Activated T-helper 1 cell treated with anti-CD3 and anti-CD28 coated beads, Interleukin-12 subunit alpha, Interleukin-12 subunit beta, Interleukin-2, Interleukin-4 antibody, amounts not matched to agents 30 ng/mL and 10 ng/mL and 1 ng/mL, durations not matched to agents 14 hours and 24 hours and 36 hours (primary cell): ENCODE measurements around the gene FLRT2. TPM values are rescaled to one million over a fixed set of nuclear protein-coding genes. Genes with fewer than 3 reads are reported as not detected.

Source experiments
- DNase-seq: peaks from one replicate; pipeline ENCODE4 v3.0.0; 2021; ENCODE audit warnings: low spot score
- H3K27ac Mint-ChIP-seq: one replicate; pipeline ENCODE4 v1.8.0; 2021; ENCODE audit warnings: mild to moderate bottlenecking, mixed read lengths
- H3K27me3 Mint-ChIP-seq: one replicate; pipeline ENCODE4 v1.8.0; 2022; ENCODE audit warnings: mild to moderate bottlenecking, moderate library complexity, mixed read lengths; ENCODE audit not compliant: insufficient read depth
- H3K36me3 Mint-ChIP-seq: one replicate; pipeline ENCODE4 v1.8.0; 2021; ENCODE audit warnings: low read depth, mixed read lengths
- H3K4me1 Mint-ChIP-seq: one replicate; pipeline ENCODE4 v1.8.0; 2021; ENCODE audit warnings: low read depth, mixed read lengths
- H3K4me3 Mint-ChIP-seq: one replicate; pipeline ENCODE4 v1.8.0; 2021; ENCODE audit warnings: mild to moderate bottlenecking, moderate library complexity, mixed read lengths
- H3K9me3 Mint-ChIP-seq: one replicate; pipeline ENCODE4 v1.8.0; 2021; ENCODE audit warnings: mixed read lengths
- intact Hi-C: fragments of 100-400 bp; cut with micrococcal nuclease; formaldehyde crosslinking; loops from one replicate; pipeline ENCODE4 v1.15.1; 2024
- total RNA-seq: library from RNA; stranded (reverse); gene quantifications from 2 replicates; pipeline ENCODE4 v1.2.3, GENCODE V29; 2022

The FLRT2 gene
- total RNA-seq, 1 donor from 2014 or later, result not detected

- Mint-ChIP-seq H3K4me1 (no peaks in the 10 kb centered on the region), H3K27me3 (no peaks in the 10 kb centered on the region), H3K27ac (no peak overlapping the region), H3K9me3 (no peaks in the 10 kb centered on the region), H3K36me3 (no peaks in the 10 kb centered on the region), H3K4me3 (no peak overlapping the region)
- intact Hi-C loops, result no loop called here
- DNase-seq, result no peak
These were observed 47.1 kb downstream of the FLRT2 start for GRCh38 chr14:85576848-85577542.

GRCh38 chr14:85577543-85578114 lies 47.7 kb downstream of the FLRT2 start:
- no peaks in the 10 kb centered on the region for H3K27me3 Mint-ChIP-seq
- no peak for DNase-seq
- no peaks in the 10 kb centered on the region for H3K9me3 Mint-ChIP-seq
- no peak overlapping the region for H3K4me3 Mint-ChIP-seq
- H3K27ac Mint-ChIP-seq, result no peak overlapping the region
- no peaks in the 10 kb centered on the region for H3K4me1 Mint-ChIP-seq
- intact Hi-C loops, result no loop called here
- H3K36me3 Mint-ChIP-seq, result no peaks in the 10 kb centered on the region

GRCh38 chr14:85578357-85578756 lies 48.4 kb downstream of the FLRT2 start:
- Mint-ChIP-seq H3K9me3 (no peaks in the 10 kb centered on the region), H3K27me3 (no peaks in the 10 kb centered on the region), H3K36me3 (no peaks in the 10 kb centered on the region), H3K4me3 (no peak overlapping the region), H3K4me1 (no peaks in the 10 kb centered on the region), H3K27ac (no peak overlapping the region)
- no peak for DNase-seq
- intact Hi-C loops, result no loop called here

GRCh38 chr14:85578930-85579329 lies 49.0 kb downstream of the FLRT2 start:
- no peak overlapping the region for H3K4me3 Mint-ChIP-seq
- H3K27me3 Mint-ChIP-seq, result no peaks in the 10 kb centered on the region
- no peaks in the 10 kb centered on the region for H3K9me3 Mint-ChIP-seq
- intact Hi-C loops, result no loop called here
- no peak for DNase-seq
- no peaks in the 10 kb centered on the region for H3K36me3 Mint-ChIP-seq
- no peaks in the 10 kb centered on the region for H3K4me1 Mint-ChIP-seq
- no peak overlapping the region for H3K27ac Mint-ChIP-seq

- Mint-ChIP-seq H3K27ac (no peak overlapping the region), H3K4me3 (no peak overlapping the region), H3K27me3 (no peaks in the 10 kb centered on the region), H3K4me1 (no peaks in the 10 kb centered on the region), H3K36me3 (no peaks in the 10 kb centered on the region), H3K9me3 (no peaks in the 10 kb centered on the region)
- intact Hi-C loops, result no loop called here
- no peak for DNase-seq
These were observed 50.0 kb downstream of the FLRT2 start for GRCh38 chr14:85579942-85580341.

- Mint-ChIP-seq H3K36me3 (no peaks in the 10 kb centered on the region), H3K27me3 (no peaks in the 10 kb centered on the region), H3K4me1 (no peaks in the 10 kb centered on the region), H3K9me3 (no peaks in the 10 kb centered on the region), H3K27ac (no peak overlapping the region), H3K4me3 (no peak overlapping the region)
- DNase-seq, result no peak
- intact Hi-C loops, result no loop called here
These were observed 50.7 kb downstream of the FLRT2 start for GRCh38 chr14:85580536-85581140.

GRCh38 chr14:85581691-85582090 lies 51.7 kb downstream of the FLRT2 start:
- no peaks in the 10 kb centered on the region for H3K4me1 Mint-ChIP-seq
- no peak overlapping the region for H3K27ac Mint-ChIP-seq
- intact Hi-C loops, result no loop called here
- peaks cover under 1% of the 10 kb centered on the region for H3K27me3 Mint-ChIP-seq
- H3K4me3 Mint-ChIP-seq, result no peak overlapping the region
- no peaks in the 10 kb centered on the region for H3K36me3 Mint-ChIP-seq
- no peaks in the 10 kb centered on the region for H3K9me3 Mint-ChIP-seq
- DNase-seq, result no peak

- H3K4me1 Mint-ChIP-seq, result no peaks in the 10 kb centered on the region
- H3K27me3 Mint-ChIP-seq, result peaks cover 1% of the 10 kb centered on the region
- no peaks in the 10 kb centered on the region for H3K36me3 Mint-ChIP-seq
- H3K9me3 Mint-ChIP-seq, result no peaks in the 10 kb centered on the region
- H3K27ac Mint-ChIP-seq, result no peak overlapping the region
- no peak for DNase-seq
- no peak overlapping the region for H3K4me3 Mint-ChIP-seq
- intact Hi-C loops, result no loop called here
These were observed 53.4 kb downstream of the FLRT2 start for GRCh38 chr14:85583380-85583779.

- no peaks in the 10 kb centered on the region for H3K4me1 Mint-ChIP-seq
- H3K4me3 Mint-ChIP-seq, result no peak overlapping the region
- H3K27me3 Mint-ChIP-seq, result peaks cover 1% of the 10 kb centered on the region
- no peaks in the 10 kb centered on the region for H3K36me3 Mint-ChIP-seq
- no peaks in the 10 kb centered on the region for H3K9me3 Mint-ChIP-seq
- no peak for DNase-seq
- no peak overlapping the region for H3K27ac Mint-ChIP-seq
- intact Hi-C loops, result no loop called here
These were observed 54.5 kb downstream of the FLRT2 start for GRCh38 chr14:85584481-85584880.

- intact Hi-C loops, result no loop called here
- no peaks in the 10 kb centered on the region for H3K4me1 Mint-ChIP-seq
- DNase-seq, result no peak
- no peak overlapping the region for H3K4me3 Mint-ChIP-seq
- peaks cover 8% of the 10 kb centered on the region for H3K9me3 Mint-ChIP-seq
- H3K27me3 Mint-ChIP-seq, result peaks cover 1% of the 10 kb centered on the region
- no peaks in the 10 kb centered on the region for H3K36me3 Mint-ChIP-seq
- H3K27ac Mint-ChIP-seq, result no peak overlapping the region
These were observed 57.3 kb downstream of the FLRT2 start for GRCh38 chr14:85587151-85587711.

- intact Hi-C loops, result no loop called here
- no peak for DNase-seq
- H3K4me3 Mint-ChIP-seq, result no peak overlapping the region
- H3K4me1 Mint-ChIP-seq, result no peaks in the 10 kb centered on the region
- H3K36me3 Mint-ChIP-seq, result no peaks in the 10 kb centered on the region
- peaks cover 8% of the 10 kb centered on the region for H3K9me3 Mint-ChIP-seq
- H3K27ac Mint-ChIP-seq, result no peak overlapping the region
- H3K27me3 Mint-ChIP-seq, result peaks cover 1% of the 10 kb centered on the region
These were observed 60.8 kb downstream of the FLRT2 start for GRCh38 chr14:85590784-85591183.

GRCh38 chr14:85594217-85594616 lies 64.3 kb downstream of the FLRT2 start:
- intact Hi-C loops, result no loop called here
- Mint-ChIP-seq H3K4me1 (no peaks in the 10 kb centered on the region), H3K4me3 (no peak overlapping the region), H3K36me3 (no peaks in the 10 kb centered on the region), H3K9me3 (peaks cover 8% of the 10 kb centered on the region), H3K27me3 (no peaks in the 10 kb centered on the region), H3K27ac (no peak overlapping the region)
- no peak for DNase-seq

GRCh38 chr14:85595981-85596380 lies 66.0 kb downstream of the FLRT2 start:
- H3K27me3 Mint-ChIP-seq, result no peaks in the 10 kb centered on the region
- no peak for DNase-seq
- no peak overlapping the region for H3K4me3 Mint-ChIP-seq
- no peaks in the 10 kb centered on the region for H3K36me3 Mint-ChIP-seq
- no peaks in the 10 kb centered on the region for H3K4me1 Mint-ChIP-seq
- intact Hi-C loops, result no loop called here
- peaks cover under 1% of the 10 kb centered on the region for H3K9me3 Mint-ChIP-seq
- H3K27ac Mint-ChIP-seq, result no peak overlapping the region
